ENCODE results near the gene SERTM2. TPM values are rescaled to one million over a fixed set of nuclear protein-coding genes. Genes with fewer than 3 reads are reported as not detected.

Gene SERTM2
- total RNA-seq, 2 experiments from 2014 or later, result not detected

GRCh38 chrX:111503485-111503993 is 7.9 kb upstream of the SERTM2 start:
- no peak for ATAC-seq
- no peak for DNase-seq
- Mint-ChIP-seq H3K27ac (no peak overlapping the region), H3K36me3 (ENCODE audit: low read depth) (no peaks in the 10 kb centered on the region), H3K4me1 (ENCODE audit: low read depth) (no peaks in the 10 kb centered on the region), H3K9me3 (no peaks in the 10 kb centered on the region), H3K27me3 (no peaks in the 10 kb centered on the region), H3K4me3 (no peak overlapping the region)
- intact Hi-C loops (cut with micrococcal nuclease), result no loop called here
- CTCF ChIA-PET, result no interaction called here
- POLR2A ChIA-PET, result no interaction called here
- no peak for TF ChIP-seq CTCF (IDR thresholded peaks at IDR 0.05)

GRCh38 chrX:111504941-111505340 is 6.5 kb upstream of the SERTM2 start:
- CTCF ChIA-PET, result no interaction called here
- no peak for ATAC-seq
- TF ChIP-seq CTCF (IDR thresholded peaks at IDR 0.05), result no peak

GRCh38 chrX:111505783-111506182 is 5.7 kb upstream of the SERTM2 start:
- ChIA-PET CTCF (no interaction called here), POLR2A (no interaction called here)
- ATAC-seq (no peak), DNase-seq (no peak)
- no peak overlapping the region for H3K27ac Mint-ChIP-seq
- intact Hi-C loops (cut with micrococcal nuclease), result no loop called here
- no peaks in the 10 kb centered on the region for H3K36me3 Mint-ChIP-seq (ENCODE audit: low read depth)
- no peaks in the 10 kb centered on the region for H3K9me3 Mint-ChIP-seq
- H3K4me1 Mint-ChIP-seq (ENCODE audit: low read depth), result no peaks in the 10 kb centered on the region
- TF ChIP-seq CTCF (IDR thresholded peaks at IDR 0.05), result no peak
- H3K27me3 Mint-ChIP-seq, result no peaks in the 10 kb centered on the region
- H3K4me3 Mint-ChIP-seq, result no peak overlapping the region

More at GRCh38 chrX:111504941-111505340, 6.5 kb upstream of the SERTM2 start:
- Mint-ChIP-seq H3K27ac (no peak overlapping the region), H3K27me3 (no peaks in the 10 kb centered on the region), H3K36me3 (ENCODE audit: low read depth) (no peaks in the 10 kb centered on the region), H3K4me3 (no peak overlapping the region), H3K4me1 (ENCODE audit: low read depth) (no peaks in the 10 kb centered on the region), H3K9me3 (no peaks in the 10 kb centered on the region)
- intact Hi-C loops (cut with micrococcal nuclease), result no loop called here
- DNase-seq, result no peak
- POLR2A ChIA-PET, result no interaction called here

GRCh38 chrX:111506826-111507225 is 4.6 kb upstream of the SERTM2 start:
- ATAC-seq (no peak), DNase-seq (no peak)
- TF ChIP-seq CTCF (IDR thresholded peaks at IDR 0.05), result no peak
- H3K27me3 Mint-ChIP-seq, result no peaks in the 10 kb centered on the region
- intact Hi-C loops (cut with micrococcal nuclease), result no loop called here
- ChIA-PET POLR2A (interaction anchor here (0.6 kb wide), 1 partner anchor 18 kb away, joined by 3 read pairs; no protein-coding TSS in a partner anchor), CTCF (no interaction called here)
- H3K36me3 Mint-ChIP-seq (ENCODE audit: low read depth), result no peaks in the 10 kb centered on the region
- H3K27ac Mint-ChIP-seq, result no peak overlapping the region
- no peaks in the 10 kb centered on the region for H3K9me3 Mint-ChIP-seq
- no peaks in the 10 kb centered on the region for H3K4me1 Mint-ChIP-seq (ENCODE audit: low read depth)
- H3K4me3 Mint-ChIP-seq, result no peak overlapping the region

- Mint-ChIP-seq H3K9me3 (no peaks in the 10 kb centered on the region), H3K36me3 (ENCODE audit: low read depth) (no peaks in the 10 kb centered on the region), H3K4me3 (no peak overlapping the region), H3K27ac (no peak overlapping the region), H3K4me1 (ENCODE audit: low read depth) (no peaks in the 10 kb centered on the region), H3K27me3 (no peaks in the 10 kb centered on the region)
- ChIA-PET POLR2A (no interaction called here), CTCF (no interaction called here)
- intact Hi-C loops (cut with micrococcal nuclease), result no loop called here
- ATAC-seq, result no peak
- TF ChIP-seq CTCF (IDR thresholded peaks at IDR 0.05), result no peak
- DNase-seq, result no peak
Measured at GRCh38 chrX:111507933-111508332, 3.5 kb upstream of the SERTM2 start.
